GM12801 (cell line): ENCODE results near the gene GGA3.

Experiments
- TF ChIP-seq, protein P1 (sequence below): IDR thresholded peaks from one replicate; pipeline ENCODE4 v1.5.1; 2011; ENCODE audit warnings: control low read depth; ENCODE audit not compliant: insufficient read length; ENCODE audit errors: extremely low read depth

Gene GGA3

DNA sequence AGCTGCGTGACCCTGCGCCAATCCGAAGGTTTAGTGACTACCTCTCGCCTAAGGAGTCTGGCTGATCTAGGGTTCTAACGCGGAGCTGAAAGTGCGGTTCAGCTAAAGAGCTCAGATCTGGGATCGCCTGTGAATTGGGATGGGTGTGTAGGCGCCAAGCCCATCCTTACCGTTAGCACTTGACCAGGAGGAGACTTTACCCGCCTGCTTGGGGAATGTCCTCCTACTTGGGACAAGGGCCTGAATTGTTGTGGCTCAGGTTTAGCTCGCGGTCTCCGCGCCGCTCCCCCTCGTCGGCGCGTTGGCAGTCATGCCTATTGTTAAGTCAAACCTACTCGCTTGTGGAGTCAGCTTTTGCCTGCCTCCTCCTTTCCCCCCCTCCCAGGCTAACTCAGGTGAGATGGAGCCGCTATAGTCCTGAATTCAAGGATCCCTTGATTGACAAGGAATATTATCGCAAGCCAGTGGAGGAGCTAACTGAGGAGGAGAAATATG, 753 bp upstream of the GGA3 start:
- TF ChIP-seq, protein P1, sequence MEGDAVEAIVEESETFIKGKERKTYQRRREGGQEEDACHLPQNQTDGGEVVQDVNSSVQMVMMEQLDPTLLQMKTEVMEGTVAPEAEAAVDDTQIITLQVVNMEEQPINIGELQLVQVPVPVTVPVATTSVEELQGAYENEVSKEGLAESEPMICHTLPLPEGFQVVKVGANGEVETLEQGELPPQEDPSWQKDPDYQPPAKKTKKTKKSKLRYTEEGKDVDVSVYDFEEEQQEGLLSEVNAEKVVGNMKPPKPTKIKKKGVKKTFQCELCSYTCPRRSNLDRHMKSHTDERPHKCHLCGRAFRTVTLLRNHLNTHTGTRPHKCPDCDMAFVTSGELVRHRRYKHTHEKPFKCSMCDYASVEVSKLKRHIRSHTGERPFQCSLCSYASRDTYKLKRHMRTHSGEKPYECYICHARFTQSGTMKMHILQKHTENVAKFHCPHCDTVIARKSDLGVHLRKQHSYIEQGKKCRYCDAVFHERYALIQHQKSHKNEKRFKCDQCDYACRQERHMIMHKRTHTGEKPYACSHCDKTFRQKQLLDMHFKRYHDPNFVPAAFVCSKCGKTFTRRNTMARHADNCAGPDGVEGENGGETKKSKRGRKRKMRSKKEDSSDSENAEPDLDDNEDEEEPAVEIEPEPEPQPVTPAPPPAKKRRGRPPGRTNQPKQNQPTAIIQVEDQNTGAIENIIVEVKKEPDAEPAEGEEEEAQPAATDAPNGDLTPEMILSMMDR: no peak

GRCh38 chr17:75260641-75261335, 618 bp downstream of the GGA3 start:
- TF ChIP-seq, protein P1: no peak

DNA sequence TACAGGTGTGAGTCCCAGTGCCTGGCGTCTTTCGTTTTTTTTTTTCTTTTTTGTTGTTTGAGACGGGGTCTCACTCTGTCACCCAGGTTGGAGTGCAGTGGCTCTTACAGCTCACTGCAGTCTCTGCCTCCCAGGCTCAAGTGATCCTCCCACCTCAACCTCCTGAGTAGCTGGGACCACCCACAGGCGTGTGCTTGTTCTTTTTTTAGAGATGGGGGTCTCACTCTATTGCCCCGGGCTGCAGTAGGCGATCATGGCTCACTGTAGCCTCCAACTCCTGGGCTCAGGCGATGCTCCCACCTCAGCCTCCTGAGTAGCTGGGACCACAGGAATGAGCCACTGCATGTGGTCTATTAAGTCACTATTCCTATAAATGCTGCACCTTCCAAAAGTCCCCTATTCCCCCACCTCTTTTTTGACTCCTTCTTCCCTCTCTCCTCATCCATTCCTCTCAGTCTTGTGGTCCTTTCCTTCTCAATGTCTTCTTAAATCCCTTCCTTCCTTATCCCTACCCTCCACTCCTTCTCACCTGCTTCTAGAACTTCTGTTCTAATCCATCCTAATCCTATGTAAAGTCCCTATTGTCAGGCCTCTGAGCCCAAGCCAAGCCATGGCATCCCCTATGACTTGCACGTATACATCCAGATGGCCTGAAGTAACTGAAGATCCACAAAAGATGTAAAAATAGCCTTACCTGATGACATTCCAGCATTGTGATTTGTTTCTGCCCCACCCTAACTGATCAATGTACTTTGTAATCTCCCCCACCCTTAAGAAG, 9.2 kb downstream of the GGA3 start:
- TF ChIP-seq, protein P1: no peak

GRCh38 chr17:75250009-75250471, 11.4 kb downstream of the GGA3 start:
- TF ChIP-seq, protein P1: no peak

DNA sequence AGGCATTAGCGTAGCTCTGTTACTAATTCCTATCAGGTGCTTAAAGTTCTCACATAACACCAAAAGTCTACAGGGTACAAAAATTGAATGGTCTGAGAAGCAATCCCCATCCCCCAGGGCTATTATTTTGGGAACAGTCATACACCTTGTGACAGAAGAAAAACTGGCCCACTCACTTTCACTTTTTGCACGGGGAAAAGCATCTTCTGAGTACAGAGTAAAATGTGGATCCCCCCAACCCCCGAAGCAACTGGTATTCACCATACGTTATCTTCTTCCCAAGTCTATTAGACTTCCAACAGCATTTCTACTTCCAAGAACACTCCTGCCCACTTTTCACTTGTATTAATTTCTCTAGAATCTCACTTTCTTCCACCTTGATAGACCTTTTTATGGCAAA, 11.8 kb downstream of the GGA3 start:
- TF ChIP-seq, protein P1: no peak

DNA sequence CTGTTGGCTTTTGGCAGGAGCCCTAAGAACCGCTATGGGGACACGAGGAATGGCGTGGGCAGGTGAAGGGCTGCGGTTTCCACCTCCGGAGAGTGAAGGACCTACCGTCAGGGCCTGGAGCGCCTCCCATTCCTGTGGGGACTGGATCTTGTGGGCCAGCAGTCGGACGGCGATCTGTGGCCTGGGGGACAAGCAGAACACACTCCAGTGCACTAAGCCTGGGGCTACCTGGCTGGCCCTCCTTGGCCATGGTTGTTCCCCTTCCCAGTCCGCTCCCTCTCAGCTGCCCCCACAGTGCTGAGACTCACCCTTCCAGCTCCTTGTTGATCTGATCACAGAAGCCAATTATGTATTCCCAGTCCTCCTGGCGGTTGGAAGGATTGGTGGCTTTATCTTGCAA, 15.0 kb downstream of the GGA3 start:
- TF ChIP-seq, protein P1: no peak

DNA sequence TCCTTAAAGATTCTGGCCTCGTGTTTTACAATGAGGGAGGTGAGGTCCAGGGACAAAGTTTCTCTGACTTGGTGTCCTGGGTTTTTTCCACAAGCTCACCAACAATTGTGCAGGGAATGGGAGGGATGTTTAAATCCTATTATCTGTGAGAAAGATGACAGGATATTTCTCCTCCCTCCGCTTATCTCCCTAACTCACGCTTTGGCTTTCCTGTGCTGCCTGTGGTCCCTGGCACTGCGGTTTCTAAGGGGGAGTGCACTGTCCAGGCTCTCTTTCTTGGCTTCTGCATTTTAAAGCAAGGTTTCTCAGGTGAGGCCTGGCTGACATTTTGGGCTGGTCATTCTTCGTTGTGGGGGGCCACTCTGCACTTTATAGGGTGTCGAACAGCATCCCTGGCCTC, 16.4 kb downstream of the GGA3 start:
- TF ChIP-seq, protein P1: no peak
